ENCODE measurements around the gene GBE1.

- TF ChIP-seq CTCF (IDR thresholded peaks at IDR 0.05; ENCODE audit: insufficient read depth, low read length) (no peak), GABPA (IDR thresholded peaks at IDR 0.05; ENCODE audit: low read depth) (no peak)
- TF ChIP-seq, protein P1, sequence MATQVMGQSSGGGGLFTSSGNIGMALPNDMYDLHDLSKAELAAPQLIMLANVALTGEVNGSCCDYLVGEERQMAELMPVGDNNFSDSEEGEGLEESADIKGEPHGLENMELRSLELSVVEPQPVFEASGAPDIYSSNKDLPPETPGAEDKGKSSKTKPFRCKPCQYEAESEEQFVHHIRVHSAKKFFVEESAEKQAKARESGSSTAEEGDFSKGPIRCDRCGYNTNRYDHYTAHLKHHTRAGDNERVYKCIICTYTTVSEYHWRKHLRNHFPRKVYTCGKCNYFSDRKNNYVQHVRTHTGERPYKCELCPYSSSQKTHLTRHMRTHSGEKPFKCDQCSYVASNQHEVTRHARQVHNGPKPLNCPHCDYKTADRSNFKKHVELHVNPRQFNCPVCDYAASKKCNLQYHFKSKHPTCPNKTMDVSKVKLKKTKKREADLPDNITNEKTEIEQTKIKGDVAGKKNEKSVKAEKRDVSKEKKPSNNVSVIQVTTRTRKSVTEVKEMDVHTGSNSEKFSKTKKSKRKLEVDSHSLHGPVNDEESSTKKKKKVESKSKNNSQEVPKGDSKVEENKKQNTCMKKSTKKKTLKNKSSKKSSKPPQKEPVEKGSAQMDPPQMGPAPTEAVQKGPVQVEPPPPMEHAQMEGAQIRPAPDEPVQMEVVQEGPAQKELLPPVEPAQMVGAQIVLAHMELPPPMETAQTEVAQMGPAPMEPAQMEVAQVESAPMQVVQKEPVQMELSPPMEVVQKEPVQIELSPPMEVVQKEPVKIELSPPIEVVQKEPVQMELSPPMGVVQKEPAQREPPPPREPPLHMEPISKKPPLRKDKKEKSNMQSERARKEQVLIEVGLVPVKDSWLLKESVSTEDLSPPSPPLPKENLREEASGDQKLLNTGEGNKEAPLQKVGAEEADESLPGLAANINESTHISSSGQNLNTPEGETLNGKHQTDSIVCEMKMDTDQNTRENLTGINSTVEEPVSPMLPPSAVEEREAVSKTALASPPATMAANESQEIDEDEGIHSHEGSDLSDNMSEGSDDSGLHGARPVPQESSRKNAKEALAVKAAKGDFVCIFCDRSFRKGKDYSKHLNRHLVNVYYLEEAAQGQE (IDR thresholded peaks at IDR 0.05; ENCODE audit: insufficient replicate concordance, low read depth), result no peak
Measured at GRCh38 chr3:81463781-81464180, 297.7 kb downstream of the GBE1 start.
